Renal pelvis (tissue), 4 donors: ENCODE results near the gene EPHA10. TPM values are rescaled to one million over a fixed set of nuclear protein-coding genes. Genes with fewer than 3 reads are reported as not detected.
"Not testable (repeated sequence)": the region's sequence is repeated elsewhere in the genome, so short reads cannot be mapped to it uniquely, and the experiment has no call there.

ENCODE experiments used
- DNase-seq: peaks from one replicate; pipeline ENCODE4 v3.0.0-alpha.2; 2013
- polyA plus RNA-seq, 3 donors: library from polyadenylated mRNA; unstranded; fragments of 120-200 nt; gene quantifications; one replicate each; pipeline ENCODE4 v1.2.1, GENCODE V29; 2013; ENCODE audit not compliant: insufficient read length in 3 of 3

EPHA10 gene
- polyA plus RNA-seq, 3 donors = 0.12 to 0.24 (median 0.13) TPM

- DNase-seq = not testable (repeated sequence)
These were observed 26.9 kb downstream of the EPHA10 start for GRCh38 chr1:37737975-37738374.

GRCh38 chr1:37734629-37735591 lies 30.0 kb downstream of the EPHA10 start:
- DNase-seq = no peak

GRCh38 chr1:37732111-37732780 lies 32.7 kb downstream of the EPHA10 start:
- no peak for DNase-seq

GRCh38 chr1:37731312-37732019 lies 33.5 kb downstream of the EPHA10 start:
- DNase-seq = no peak

GRCh38 chr1:37730376-37730775 lies 34.5 kb downstream of the EPHA10 start:
- DNase-seq = no peak

GRCh38 chr1:37728416-37728815 lies 36.5 kb downstream of the EPHA10 start:
- DNase-seq = no peak

- no peak for DNase-seq
These were observed 38.0 kb downstream of the EPHA10 start for GRCh38 chr1:37726751-37727585.

- no peak for DNase-seq
These were observed 38.9 kb downstream of the EPHA10 start for GRCh38 chr1:37725851-37726613.

GRCh38 chr1:37724575-37724974 lies 40.3 kb downstream of the EPHA10 start:
- DNase-seq = no peak

GRCh38 chr1:37723390-37724078 lies 41.4 kb downstream of the EPHA10 start:
- no peak for DNase-seq

GRCh38 chr1:37723072-37723389 lies 41.9 kb downstream of the EPHA10 start:
- DNase-seq = no peak

GRCh38 chr1:37722181-37723071 lies 42.5 kb downstream of the EPHA10 start:
- no peak for DNase-seq

- no peak for DNase-seq
These were observed 43.4 kb downstream of the EPHA10 start for GRCh38 chr1:37721565-37721964.

- DNase-seq = no peak
These were observed 44.4 kb downstream of the EPHA10 start for GRCh38 chr1:37720231-37721130.

- DNase-seq = no peak
These were observed 45.2 kb downstream of the EPHA10 start for GRCh38 chr1:37719572-37720195.

GRCh38 chr1:37718901-37719571 lies 45.9 kb downstream of the EPHA10 start:
- no peak for DNase-seq
